DND-41 (cell line): ENCODE data around the gene SMIM32.

Source experiments
- ATAC-seq: fragments of 200-7000 bp; cut with Tn5 transposase; 3 replicates; pipeline ENCODE4 v1.9.1; 2021; ENCODE audit warnings: low read depth; ENCODE audit not compliant: insufficient read depth
- DNase-seq: peaks from one replicate; pipeline ENCODE4 v3.0.0-alpha.2; 2020
- H2AFZ ChIP-seq: 2 replicates; pipeline ENCODE4 v1.6.0; 2012; ENCODE audit warnings: low read depth, low read length
- H3K27ac ChIP-seq: 2 replicates; pipeline ENCODE4 v1.5.1; 2012; ENCODE audit warnings: low read length, inconsistent platforms
- H3K27me3 ChIP-seq: fragments of 200-600 bp; sonication (generic); 2 replicates; pipeline ENCODE4 v1.6.0; 2012; ENCODE audit warnings: low read length, mild to moderate bottlenecking, inconsistent platforms; ENCODE audit not compliant: insufficient read depth, poor library complexity
- H3K36me3 ChIP-seq: 2 replicates; pipeline ENCODE4 v1.5.1; 2012; ENCODE audit warnings: low read length, inconsistent platforms; ENCODE audit not compliant: insufficient read depth
- H3K4me1 ChIP-seq: 2 replicates; pipeline ENCODE4 v1.5.1; 2012; ENCODE audit warnings: mild to moderate bottlenecking, low read length; ENCODE audit not compliant: insufficient read depth
- H3K4me2 ChIP-seq: 2 replicates; pipeline ENCODE4 v1.6.0; 2012; ENCODE audit warnings: mild to moderate bottlenecking, moderate library complexity, low read length, inconsistent platforms; ENCODE audit not compliant: insufficient read depth
- H3K4me3 ChIP-seq, 2 experiments: fragments of 200-600 bp in 1 of 2; shearing (Covaris generic) in 1 of 2; 2 replicates each; pipeline ENCODE4 v1.5.1; 2012 to 2016; ENCODE audit warnings: inconsistent platforms in 2 of 2, low read length in 2 of 2, mild to moderate bottlenecking in 2 of 2, low read depth in 1 of 2, moderate library complexity in 1 of 2
- H3K79me2 ChIP-seq: 2 replicates; pipeline ENCODE4 v1.6.0; 2012; ENCODE audit warnings: low read length, inconsistent platforms; ENCODE audit not compliant: insufficient read depth
- H3K9ac ChIP-seq: 2 replicates; pipeline ENCODE4 v1.6.0; 2012; ENCODE audit warnings: low read depth, mild to moderate bottlenecking, inconsistent platforms, low read length, moderate library complexity
- H3K9me3 ChIP-seq: 2 replicates; pipeline ENCODE4 v1.5.1; 2012; ENCODE audit warnings: low read length, moderate library complexity, mild to moderate bottlenecking, inconsistent platforms; ENCODE audit not compliant: insufficient read depth, severe bottlenecking
- H4K20me1 ChIP-seq: 2 replicates; pipeline ENCODE4 v1.6.0; 2012; ENCODE audit warnings: low read length; ENCODE audit not compliant: insufficient read depth
- CTCF ChIP-seq: IDR thresholded peaks from 2 replicates; pipeline ENCODE4 v1.5.1; 2012; ENCODE audit warnings: borderline replicate concordance, low read length, moderate library complexity, mild to moderate bottlenecking; ENCODE audit not compliant: poor library complexity, severe bottlenecking; ENCODE audit errors: extremely low read depth
- EZH2 ChIP-seq: IDR thresholded peaks from 3 replicates; pipeline ENCODE4 v1.6.1; 2012; ENCODE audit warnings: borderline replicate concordance, low read depth, mild to moderate bottlenecking, moderate library complexity, low read length, inconsistent platforms; ENCODE audit not compliant: severe bottlenecking

The SMIM32 gene

DNA sequence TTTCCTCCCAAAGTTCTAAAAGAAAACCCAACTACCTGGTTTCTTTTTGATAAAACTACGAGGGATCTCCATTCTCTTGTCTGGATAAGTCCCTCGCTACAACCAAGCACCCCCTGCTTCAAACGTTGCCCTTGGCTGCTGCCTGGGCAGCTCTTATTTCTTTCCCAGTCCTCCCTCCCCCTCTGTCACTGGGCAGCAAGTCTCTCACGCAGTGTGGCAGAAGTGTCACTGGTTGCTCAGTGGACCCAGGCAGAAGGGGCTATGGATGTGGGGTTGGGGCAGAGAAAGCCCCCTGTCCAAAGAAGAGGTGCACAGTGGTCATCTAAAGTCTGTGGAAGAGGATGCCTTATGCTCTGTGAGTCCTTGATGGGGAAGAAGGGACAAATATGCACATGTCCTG is 7.2 kb upstream of the SMIM32 start:
- Histone ChIP-seq H3K79me2 (no peaks in the 10 kb centered on the region), H3K9me3 (no peaks in the 10 kb centered on the region), H3K27ac (no peak overlapping the region), H4K20me1 (no peaks in the 10 kb centered on the region; the same call in 1 of the 2 replicates), H3K27me3 (peaks cover 11% of the 10 kb centered on the region), H2AFZ (no peak overlapping the region), H3K9ac (no peak overlapping the region), H3K4me2 (no peak overlapping the region), H3K36me3 (no peaks in the 10 kb centered on the region), H3K4me3 (no peak overlapping the region), H3K4me1 (no peaks in the 10 kb centered on the region)
- ATAC-seq, result no peak
- no peak for TF ChIP-seq CTCF
- no peak for TF ChIP-seq EZH2
- DNase-seq, result no peak

DNA sequence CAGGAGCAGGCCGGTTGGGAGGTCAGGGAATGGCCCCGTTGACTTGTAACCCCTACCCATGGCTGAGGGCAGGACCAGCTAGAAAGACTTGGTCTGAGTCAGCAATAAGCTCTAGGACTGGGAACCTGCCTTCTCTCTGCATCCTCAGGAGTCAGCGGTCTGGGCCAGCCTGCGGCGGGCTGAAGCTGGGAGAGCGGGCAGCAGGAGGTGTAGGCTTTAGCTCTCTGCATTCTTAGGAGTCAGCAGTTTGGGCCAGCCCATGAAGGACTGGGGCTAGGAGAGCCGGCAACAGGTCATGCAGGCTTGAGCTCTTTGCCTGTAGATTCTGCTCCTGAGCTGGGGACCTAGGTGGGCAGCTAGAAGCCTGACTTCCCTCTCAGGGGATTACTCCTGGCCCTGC is 6.4 kb upstream of the SMIM32 start:
- Histone ChIP-seq H3K9me3 (no peaks in the 10 kb centered on the region), H3K27ac (no peak overlapping the region), H3K27me3 (peaks cover 11% of the 10 kb centered on the region), H3K36me3 (no peaks in the 10 kb centered on the region), H3K79me2 (no peaks in the 10 kb centered on the region), H3K4me1 (no peaks in the 10 kb centered on the region), H2AFZ (no peak overlapping the region), H3K9ac (no peak overlapping the region), H3K4me3 (no peak overlapping the region), H4K20me1 (no peaks in the 10 kb centered on the region; the same call in 1 of the 2 replicates), H3K4me2 (no peak overlapping the region)
- TF ChIP-seq EZH2 (no peak), CTCF (no peak)
- ATAC-seq, result no peak
- DNase-seq, result no peak

- no peak overlapping the region for H3K4me2 ChIP-seq
- ATAC-seq (no peak), DNase-seq (no peak)
- H3K4me1 ChIP-seq, result no peaks in the 10 kb centered on the region
- H3K27me3 ChIP-seq, result peaks cover 11% of the 10 kb centered on the region
- TF ChIP-seq EZH2 (no peak), CTCF (no peak)
- H2AFZ ChIP-seq, result no peak overlapping the region
- H3K4me3 ChIP-seq, result no peak overlapping the region
- no peaks in the 10 kb centered on the region; the same call in 1 of the 2 replicates for H4K20me1 ChIP-seq
- H3K9me3 ChIP-seq, result no peaks in the 10 kb centered on the region
- H3K79me2 ChIP-seq, result no peaks in the 10 kb centered on the region
- no peak overlapping the region for H3K9ac ChIP-seq
- H3K27ac ChIP-seq, result no peak overlapping the region
- H3K36me3 ChIP-seq, result no peaks in the 10 kb centered on the region
These were observed 5.5 kb upstream of the SMIM32 start for GRCh38 chr5:136198453-136198852.

DNA sequence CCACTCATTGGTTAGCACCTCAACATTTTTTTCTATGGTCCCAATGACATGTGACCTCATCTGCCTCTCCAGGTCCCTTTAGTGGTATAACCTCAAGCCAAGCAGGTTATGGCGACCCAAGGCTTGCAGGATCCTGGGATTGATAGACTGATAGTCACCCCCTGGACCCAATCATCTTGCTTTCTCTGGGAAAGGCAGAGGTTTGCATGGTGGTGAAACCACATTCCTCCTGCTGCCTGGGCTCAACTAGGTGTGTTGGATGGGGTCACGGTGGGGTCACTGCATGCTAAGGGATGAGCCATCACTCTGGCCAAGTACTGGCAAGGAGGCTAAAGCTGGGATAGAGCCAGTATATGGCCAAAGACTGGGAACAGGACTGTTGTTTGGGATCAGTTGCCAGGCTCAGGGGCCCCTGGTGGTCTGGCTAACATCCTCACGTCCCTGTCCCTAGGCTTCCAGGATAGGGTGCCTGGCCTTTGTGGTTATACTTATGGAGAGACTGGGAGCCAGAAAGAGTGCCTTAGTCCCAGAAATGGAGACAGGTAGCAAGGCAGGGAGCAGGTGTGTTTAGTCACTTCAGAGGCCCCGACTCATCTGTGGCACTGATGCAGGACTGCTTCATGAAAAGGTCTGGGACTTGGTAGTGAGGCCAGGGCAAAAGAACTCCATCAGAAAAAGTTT is 4.6 kb upstream of the SMIM32 start:
- peaks cover 10% of the 10 kb centered on the region for H3K27me3 ChIP-seq

More for the DNA sequence above, 4.6 kb upstream of the SMIM32 start:
- Histone ChIP-seq H3K4me1 (no peaks in the 10 kb centered on the region), H3K36me3 (no peaks in the 10 kb centered on the region), H2AFZ (no peak overlapping the region), H3K79me2 (no peaks in the 10 kb centered on the region), H3K27ac (no peak overlapping the region), H3K9me3 (no peaks in the 10 kb centered on the region), H3K9ac (no peak overlapping the region), H4K20me1 (no peaks in the 10 kb centered on the region; the same call in 1 of the 2 replicates), H3K4me2 (no peak overlapping the region), H3K4me3 (no peak overlapping the region)
- no peak for ATAC-seq
- DNase-seq, result no peak
- TF ChIP-seq EZH2 (no peak), CTCF (no peak)
